Panc1 (cell line): ENCODE data around the gene ZFYVE27.

ENCODE experiments used
- POLR2AphosphoS5 ChIP-seq: IDR thresholded peaks from 2 replicates; pipeline ENCODE4 v1.6.1; 2012; ENCODE audit warnings: mild to moderate bottlenecking, low read depth, low read length, moderate library complexity
- TF ChIP-seq, protein P1 (sequence below): fragments of 450-650 bp; IDR thresholded peaks from 2 replicates; pipeline ENCODE4 v1.5.1; 2017; ENCODE audit warnings: mild to moderate bottlenecking

DNA sequence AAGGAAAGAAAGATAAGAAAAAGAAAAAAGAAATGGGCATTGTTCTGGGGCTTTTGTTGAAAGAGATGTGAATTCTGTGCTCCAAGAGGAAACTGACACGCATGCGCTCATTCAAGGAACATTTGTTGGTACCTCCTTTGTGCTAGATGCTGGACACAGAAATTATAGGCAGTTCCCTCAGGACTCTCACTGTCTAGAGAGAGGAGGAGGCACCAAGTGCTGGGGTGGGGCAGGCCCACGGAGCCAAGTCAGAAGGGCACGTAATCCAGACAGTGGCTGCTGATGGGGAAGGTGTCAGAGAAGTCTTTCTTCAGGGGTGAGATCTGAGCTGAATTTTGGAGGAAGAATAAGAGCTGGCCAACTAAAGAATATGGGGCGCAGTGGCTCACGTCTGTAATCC, 2.9 kb upstream of the ZFYVE27 start:
- no peak for TF ChIP-seq POLR2AphosphoS5
- TF ChIP-seq, protein P1, sequence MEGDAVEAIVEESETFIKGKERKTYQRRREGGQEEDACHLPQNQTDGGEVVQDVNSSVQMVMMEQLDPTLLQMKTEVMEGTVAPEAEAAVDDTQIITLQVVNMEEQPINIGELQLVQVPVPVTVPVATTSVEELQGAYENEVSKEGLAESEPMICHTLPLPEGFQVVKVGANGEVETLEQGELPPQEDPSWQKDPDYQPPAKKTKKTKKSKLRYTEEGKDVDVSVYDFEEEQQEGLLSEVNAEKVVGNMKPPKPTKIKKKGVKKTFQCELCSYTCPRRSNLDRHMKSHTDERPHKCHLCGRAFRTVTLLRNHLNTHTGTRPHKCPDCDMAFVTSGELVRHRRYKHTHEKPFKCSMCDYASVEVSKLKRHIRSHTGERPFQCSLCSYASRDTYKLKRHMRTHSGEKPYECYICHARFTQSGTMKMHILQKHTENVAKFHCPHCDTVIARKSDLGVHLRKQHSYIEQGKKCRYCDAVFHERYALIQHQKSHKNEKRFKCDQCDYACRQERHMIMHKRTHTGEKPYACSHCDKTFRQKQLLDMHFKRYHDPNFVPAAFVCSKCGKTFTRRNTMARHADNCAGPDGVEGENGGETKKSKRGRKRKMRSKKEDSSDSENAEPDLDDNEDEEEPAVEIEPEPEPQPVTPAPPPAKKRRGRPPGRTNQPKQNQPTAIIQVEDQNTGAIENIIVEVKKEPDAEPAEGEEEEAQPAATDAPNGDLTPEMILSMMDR: no peak
